ENCODE results near the gene NFIC.
"Not testable (repeated sequence)": the region's sequence is repeated elsewhere in the genome, so short reads cannot be mapped to it uniquely, and the experiment has no call there.

NFIC gene

DNA sequence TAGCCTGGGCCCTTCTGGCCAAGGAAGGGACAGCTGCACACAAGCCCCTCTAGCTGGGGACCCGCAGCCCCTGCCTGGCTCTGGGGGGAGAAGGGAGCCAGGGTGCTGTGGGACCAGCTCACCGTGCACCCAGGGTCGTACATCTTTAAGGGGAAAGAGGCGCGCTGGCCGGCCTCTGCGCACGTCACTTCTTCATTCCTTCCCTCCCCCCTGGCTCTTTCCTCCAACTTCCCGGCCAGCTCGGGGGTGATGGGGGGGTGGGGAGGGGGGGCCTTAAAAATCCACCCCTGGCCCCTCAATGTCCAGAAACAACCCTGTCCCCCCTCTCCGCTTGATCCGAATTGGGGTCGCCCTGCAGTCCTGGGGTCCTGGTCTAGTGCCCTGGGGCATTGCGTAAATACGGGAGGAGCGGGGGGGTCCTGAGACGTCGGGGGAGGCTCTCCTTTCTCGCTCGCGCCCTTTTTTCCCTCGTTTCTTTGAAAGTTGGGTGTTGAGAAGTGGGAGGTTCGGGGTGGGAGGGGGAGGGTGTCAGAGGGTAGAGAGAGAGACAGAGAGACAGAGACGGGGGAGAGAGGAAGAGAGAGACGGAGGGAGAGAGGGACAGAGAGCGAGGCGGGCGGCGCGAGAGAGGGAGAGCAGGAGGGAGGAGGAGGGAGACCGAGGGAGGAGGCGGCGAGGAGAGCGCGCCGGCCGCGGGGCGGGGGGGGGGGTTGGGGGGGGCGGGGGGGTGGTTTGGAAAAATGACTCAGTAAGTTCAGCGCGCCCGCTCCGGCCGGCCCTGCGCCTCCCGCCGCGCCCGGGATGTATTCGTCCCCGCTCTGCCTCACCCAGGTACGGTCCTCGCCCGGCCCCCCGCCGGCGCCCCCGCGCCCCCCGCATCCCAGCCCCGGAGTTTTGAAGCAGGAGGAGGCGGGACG is at the start of gene NFIC:
Gene NFIC (plus strand): TSS at position 748 of the 917 bp plus-strand sequence. CDS start 54 bp downstream, at position 802.
- DNase-seq, result peak; percentile 50

DNA sequence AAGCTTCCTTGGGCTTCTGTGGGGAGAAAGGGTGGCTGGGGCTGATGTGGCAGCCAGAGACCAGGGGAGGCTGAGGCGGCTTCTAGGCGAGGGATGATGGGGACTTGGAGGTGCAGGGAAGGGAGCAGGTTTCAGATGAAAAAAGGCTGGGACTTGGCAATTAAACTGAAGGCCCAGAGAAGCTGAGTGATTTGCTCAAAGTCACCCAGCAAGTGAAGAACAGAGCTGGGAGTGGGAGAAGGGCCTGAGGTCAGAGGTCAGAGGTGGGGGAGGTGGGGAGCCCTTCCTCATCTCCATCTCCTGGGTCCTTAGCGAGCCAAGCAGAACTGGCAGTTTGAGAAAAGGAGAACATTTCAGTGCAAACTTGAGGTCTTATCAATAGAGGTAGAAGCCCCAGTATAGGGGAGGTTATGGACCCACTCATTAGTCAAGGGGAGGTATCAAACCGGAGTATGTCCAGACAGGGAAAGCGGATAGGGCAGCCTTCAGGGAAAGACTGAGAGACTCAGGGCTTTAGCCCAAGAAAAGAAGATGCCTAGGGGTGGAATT is 49.6 kb upstream of the NFIC start:
- no peak for DNase-seq

DNA sequence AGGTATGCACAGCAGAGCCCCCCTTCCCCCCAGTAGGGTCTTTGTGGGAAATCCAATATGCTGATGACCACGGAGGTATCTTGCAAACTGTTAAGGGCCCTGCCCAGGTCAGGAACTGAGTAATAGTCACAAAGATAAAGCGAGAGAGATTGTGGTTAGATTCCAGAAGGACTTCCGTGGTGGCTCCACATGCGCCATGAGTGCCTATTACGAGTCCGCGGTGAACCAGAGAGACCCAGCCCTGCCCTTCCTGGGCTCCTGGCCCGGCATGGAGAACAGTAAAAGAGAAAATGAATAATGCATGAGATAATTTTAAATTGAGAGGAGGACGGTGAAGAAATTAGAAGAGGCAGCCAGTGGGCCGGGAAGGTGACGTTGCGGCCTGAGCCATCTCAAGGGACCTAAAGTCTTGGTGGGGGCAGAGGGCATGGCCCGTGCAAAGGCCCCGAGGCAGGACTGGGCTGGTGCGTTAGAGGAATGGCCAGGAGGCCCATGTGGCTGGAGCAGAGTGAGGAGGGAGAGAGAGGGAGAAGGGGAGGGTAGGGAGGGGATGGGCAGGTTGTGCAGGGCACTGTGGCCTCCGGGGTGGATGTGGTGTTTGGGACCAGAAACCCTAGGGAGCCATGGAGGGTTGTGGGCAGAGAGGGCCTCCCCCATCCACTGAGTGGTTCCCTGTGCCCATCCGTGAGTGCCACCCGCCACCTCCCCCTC is 46.6 kb upstream of the NFIC start:
- DNase-seq, result no peak

DNA sequence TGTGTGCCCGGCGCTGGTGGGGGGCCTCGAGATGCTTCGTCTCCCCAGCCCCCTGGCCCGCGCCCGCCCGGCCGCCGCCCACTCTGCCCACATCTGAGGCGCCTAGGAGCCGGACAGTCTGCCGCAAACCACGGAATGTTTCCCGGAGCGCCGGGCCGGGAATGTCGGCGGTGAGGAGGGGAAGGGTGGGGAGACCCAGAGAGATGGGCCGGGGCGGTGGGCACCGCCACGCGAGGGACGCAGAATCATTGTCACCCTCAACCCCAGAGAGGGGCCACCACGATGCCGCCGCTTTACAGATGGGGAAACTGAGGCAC is 46.1 kb upstream of the NFIC start:
- no peak for DNase-seq

- no peak for DNase-seq
Observed at GRCh38 chr19:3320853-3321252, 45.5 kb upstream of the NFIC start.

DNA sequence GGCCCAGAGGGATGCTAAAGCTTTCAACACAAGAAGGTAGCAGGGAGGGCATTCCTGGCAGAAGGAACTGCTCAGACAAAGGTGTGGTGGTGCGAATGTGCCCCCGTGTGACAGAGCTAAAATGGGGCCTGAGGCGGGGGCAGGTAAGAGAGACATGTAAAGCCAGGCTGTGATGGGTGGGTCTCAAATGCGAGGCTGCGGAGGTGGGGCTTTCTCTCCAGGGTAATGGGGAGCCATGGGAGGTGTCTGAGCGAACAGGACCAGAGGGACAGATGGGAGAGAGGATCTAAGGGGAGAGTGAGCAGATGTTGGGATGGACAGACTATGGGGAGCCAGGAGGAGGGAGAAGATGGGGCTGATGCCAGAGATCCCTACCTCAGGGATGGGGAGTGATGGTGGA is 44.7 kb upstream of the NFIC start:
- no peak for DNase-seq

GRCh38 chr19:3322199-3322978 is 44.0 kb upstream of the NFIC start:
- DNase-seq, result no peak

- no peak for DNase-seq
Observed at GRCh38 chr19:3323026-3323425, 43.4 kb upstream of the NFIC start.

- DNase-seq, result no peak
Observed at GRCh38 chr19:3323658-3324057, 42.7 kb upstream of the NFIC start.

- DNase-seq, result no peak
Observed at GRCh38 chr19:3324405-3324856, 42.0 kb upstream of the NFIC start.

- no peak for DNase-seq
Observed at GRCh38 chr19:3325451-3325850, 40.9 kb upstream of the NFIC start.

DNA sequence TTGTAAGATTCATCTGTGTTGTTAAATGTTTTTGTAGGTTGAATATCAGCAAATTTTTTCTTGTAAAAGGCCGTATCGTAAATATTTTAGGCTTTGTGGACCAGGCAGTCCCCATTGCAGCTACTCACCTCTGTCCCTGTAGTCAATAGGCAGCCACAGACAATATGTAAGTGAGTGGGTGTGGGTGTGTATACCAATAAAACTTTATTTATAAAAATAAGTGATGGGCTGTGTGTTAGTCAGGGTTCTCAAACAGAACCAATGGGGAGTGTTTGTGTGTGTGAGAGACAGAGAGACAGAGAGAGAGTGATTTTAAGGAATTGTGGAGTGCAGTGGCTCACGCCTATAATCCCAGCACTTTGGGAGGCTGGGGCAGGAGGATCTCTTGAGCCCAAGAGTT is 37.6 kb upstream of the NFIC start:
- no peak for DNase-seq

DNA sequence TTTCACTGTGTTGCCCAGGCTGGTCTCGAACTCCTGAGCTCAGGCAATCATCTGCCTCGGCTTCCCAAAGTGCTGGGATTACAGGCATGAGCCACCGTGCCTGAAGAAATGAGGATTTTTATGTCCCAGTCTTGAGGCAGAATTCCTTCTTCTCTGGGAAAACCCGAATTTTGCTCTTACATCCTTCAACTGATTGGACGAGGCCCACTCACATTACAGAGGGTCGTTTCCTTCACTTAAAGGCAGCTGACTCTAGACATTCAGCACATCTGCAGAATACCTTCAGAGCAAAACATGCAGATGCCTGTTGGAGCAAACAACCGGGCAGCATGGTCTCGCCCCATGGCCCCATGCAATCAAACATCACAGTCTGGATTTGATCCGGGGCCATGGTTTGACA is 36.3 kb upstream of the NFIC start:
- no peak for DNase-seq

DNA sequence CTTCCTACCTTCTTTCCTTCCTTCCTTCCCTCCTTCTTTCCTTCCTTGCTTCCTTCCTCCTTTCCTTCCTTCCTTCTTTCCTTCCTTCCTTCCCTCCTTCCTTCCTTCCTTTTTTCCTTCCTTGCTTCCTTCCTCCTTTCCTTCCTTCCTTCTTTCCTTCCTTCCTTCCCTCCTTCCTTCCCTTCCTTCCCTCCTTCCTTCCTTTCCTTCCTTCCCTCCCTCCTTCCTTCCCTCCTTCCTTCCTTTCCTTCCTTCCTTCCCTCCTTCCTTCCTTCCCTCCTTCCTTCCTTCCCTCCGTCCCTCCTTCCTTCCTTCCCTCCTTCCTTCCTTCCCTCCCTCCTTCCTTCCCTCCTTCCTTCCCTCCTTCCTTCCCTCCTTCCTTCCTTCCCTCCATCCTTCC is 34.2 kb upstream of the NFIC start:
- DNase-seq, result not testable (repeated sequence)

- DNase-seq, result no peak
Observed at GRCh38 chr19:3333020-3333583, 33.3 kb upstream of the NFIC start.

DNA sequence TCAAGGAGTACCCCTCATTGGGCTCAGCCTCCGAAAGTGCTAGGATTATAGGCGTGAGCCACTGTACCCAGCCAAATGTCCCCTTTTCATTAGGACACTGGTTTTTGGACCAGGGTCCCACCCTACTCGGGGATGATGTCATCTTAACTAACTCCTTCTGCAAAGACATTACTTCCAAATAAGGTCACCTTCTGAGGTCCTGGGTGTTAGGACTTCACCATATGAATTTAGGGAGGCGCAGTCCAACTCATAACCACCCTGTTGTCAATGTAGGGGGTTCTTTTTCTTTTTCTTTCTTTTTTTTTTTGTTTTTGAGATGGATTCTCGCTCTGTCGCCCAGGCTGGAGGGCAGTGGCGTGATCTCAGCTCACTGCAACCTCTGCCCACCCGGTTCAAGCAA is 32.7 kb upstream of the NFIC start:
- no peak for DNase-seq

- not testable (repeated sequence) for DNase-seq
Observed at GRCh38 chr19:3334749-3335430, 31.5 kb upstream of the NFIC start.

GRCh38 chr19:3335431-3336350 is 30.7 kb upstream of the NFIC start:
- no peak for DNase-seq

DNA sequence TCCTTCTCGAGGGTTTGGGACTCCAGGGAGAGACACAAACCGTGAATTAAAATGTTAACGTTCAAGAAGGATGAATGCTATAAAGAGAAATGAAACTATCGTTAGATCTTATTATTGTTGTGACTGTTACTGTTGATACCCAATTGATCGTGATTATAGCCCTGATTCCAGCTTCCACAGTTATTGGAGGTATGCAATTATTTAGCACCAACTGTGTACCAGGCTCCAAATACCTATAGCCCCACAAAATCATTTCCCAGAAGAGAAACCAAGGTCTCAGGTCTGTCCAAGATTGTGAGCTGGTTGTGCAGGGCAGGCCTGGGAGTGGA is 30.1 kb upstream of the NFIC start:
- DNase-seq, result no peak

DNA sequence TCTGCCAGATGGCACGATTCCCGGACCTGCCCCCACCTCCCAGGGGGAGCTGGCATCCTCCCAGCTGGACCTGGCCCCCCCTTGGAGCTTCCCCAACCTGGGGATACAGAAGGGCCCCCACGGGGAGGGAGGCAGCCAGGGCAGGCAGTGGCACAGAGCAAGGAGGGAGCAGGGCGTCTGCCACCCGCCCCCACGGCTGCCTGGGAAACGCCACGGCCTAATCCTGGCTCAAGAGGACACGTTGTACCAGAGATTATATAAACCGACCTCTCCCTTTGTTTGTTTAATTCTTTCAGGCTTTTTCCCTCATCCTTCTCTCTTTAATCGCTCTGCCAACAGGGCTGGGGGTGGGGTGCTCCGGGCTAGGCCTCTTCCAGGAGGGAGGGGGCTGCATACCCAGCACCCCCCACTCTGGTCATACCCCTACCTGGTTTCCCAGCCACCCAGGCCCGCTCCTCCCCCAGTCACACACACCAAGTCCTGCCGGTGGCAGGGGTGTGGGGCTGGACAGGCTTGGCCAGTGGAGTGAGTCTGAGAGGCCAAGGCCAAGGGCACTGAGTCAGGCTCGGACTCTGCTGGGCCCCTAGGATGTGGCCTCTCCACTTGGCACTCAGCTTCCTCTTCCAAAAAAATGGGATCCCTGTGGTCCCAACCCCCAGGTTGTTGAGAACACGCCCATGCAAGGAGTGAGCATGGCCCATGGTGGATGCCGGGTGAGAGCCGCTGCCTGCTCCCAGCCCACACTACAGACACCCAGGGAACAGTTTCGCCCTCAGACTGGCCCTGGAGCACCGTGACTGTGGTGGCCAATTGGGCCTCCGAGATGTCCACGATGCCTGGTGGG is 29.5 kb upstream of the NFIC start:
- DNase-seq, result peak; percentile 85

Data from COR-L47 (cell line).